Breast epithelium (tissue), 3 donors: ENCODE data around the gene WDR43.
A peak's percentile ranks its signal among the peaks of the same experiment; 100 is the strongest.

Experiments used
- POLR2A ChIP-seq: fragments of 450-650 bp; IDR thresholded peaks from one replicate; pipeline ENCODE4 v1.6.1; 2016; ENCODE audit warnings: antibody characterized with exemption, mild to moderate bottlenecking, moderate library complexity
- TF ChIP-seq, protein P1 (sequence below), 3 donors: fragments of 450-650 bp; IDR thresholded peaks; one replicate each; pipeline ENCODE4 v1.5.1; 2016 to 2017; ENCODE audit warnings: antibody characterized with exemption in 3 of 3, mild to moderate bottlenecking in 3 of 3, moderate library complexity in 3 of 3

DNA sequence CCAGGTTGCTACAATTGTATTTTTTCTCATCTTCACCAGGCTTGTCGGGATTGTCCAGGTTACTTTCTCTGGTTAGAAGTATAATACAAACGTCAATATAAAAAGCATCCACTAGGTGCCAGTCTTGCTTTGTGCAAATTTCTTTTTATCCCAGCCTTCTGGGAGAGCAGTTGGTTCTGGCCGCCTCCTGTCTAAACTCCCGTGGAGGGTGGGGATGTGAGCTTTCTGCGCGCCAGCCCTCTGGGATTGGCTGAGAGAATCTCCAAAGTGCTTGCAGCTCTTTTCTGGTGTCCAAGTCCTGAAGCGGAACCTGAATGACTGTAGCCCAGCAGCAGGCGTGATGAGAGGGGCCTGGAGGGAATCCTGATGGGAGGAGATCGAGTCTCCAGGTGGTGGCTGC, 64.2 kb downstream of the WDR43 start:
- TF ChIP-seq, protein P1, sequence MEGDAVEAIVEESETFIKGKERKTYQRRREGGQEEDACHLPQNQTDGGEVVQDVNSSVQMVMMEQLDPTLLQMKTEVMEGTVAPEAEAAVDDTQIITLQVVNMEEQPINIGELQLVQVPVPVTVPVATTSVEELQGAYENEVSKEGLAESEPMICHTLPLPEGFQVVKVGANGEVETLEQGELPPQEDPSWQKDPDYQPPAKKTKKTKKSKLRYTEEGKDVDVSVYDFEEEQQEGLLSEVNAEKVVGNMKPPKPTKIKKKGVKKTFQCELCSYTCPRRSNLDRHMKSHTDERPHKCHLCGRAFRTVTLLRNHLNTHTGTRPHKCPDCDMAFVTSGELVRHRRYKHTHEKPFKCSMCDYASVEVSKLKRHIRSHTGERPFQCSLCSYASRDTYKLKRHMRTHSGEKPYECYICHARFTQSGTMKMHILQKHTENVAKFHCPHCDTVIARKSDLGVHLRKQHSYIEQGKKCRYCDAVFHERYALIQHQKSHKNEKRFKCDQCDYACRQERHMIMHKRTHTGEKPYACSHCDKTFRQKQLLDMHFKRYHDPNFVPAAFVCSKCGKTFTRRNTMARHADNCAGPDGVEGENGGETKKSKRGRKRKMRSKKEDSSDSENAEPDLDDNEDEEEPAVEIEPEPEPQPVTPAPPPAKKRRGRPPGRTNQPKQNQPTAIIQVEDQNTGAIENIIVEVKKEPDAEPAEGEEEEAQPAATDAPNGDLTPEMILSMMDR (IDR thresholded peaks at IDR 0.05) = peak; percentile 60 to 80 (median 72)
- TF ChIP-seq POLR2A = no peak
